Central memory CD4-positive, alpha-beta T cell (primary cell): ENCODE measurements around the gene CATSPER3.
"Not testable (repeated sequence)": the region's sequence is repeated elsewhere in the genome, so short reads cannot be mapped to it uniquely, and the experiment has no call there.

Experiments
- DNase-seq: peaks from one replicate; pipeline ENCODE4 v3.0.0; 2022

Gene CATSPER3

GRCh38 chr5:134975078-134975715 lies 7.5 kb downstream of the CATSPER3 start:
- DNase-seq = no peak

GRCh38 chr5:134975843-134976242 lies 8.1 kb downstream of the CATSPER3 start:
- DNase-seq = no peak

GRCh38 chr5:134976841-134977240 lies 9.1 kb downstream of the CATSPER3 start:
- no peak for DNase-seq

- no peak for DNase-seq
Measured at GRCh38 chr5:134979416-134979815, 11.7 kb downstream of the CATSPER3 start.

GRCh38 chr5:134982230-134982629 lies 14.5 kb downstream of the CATSPER3 start:
- DNase-seq = no peak

- no peak for DNase-seq
Measured at GRCh38 chr5:134989266-134989830, 21.6 kb downstream of the CATSPER3 start.

- DNase-seq = not testable (repeated sequence)
Measured at GRCh38 chr5:134990183-134990582, 22.5 kb downstream of the CATSPER3 start.

GRCh38 chr5:134992148-134992547 lies 24.4 kb downstream of the CATSPER3 start:
- no peak for DNase-seq

- no peak for DNase-seq
Measured at GRCh38 chr5:134993161-134993560, 25.5 kb downstream of the CATSPER3 start.

- no peak for DNase-seq
Measured at GRCh38 chr5:134994560-134995156, 27.0 kb downstream of the CATSPER3 start.

- DNase-seq = no peak
Measured at GRCh38 chr5:134995850-134996402, 28.2 kb downstream of the CATSPER3 start.

GRCh38 chr5:134997015-134997414 lies 29.3 kb downstream of the CATSPER3 start:
- no peak for DNase-seq

- not testable (repeated sequence) for DNase-seq
Measured at GRCh38 chr5:134998068-134998467, 30.4 kb downstream of the CATSPER3 start.

GRCh38 chr5:135004376-135004775 lies 36.7 kb downstream of the CATSPER3 start:
- DNase-seq = no peak

GRCh38 chr5:135005076-135005475 lies 37.4 kb downstream of the CATSPER3 start:
- no peak for DNase-seq

GRCh38 chr5:135007305-135007704 lies 39.6 kb downstream of the CATSPER3 start:
- no peak for DNase-seq

- DNase-seq = no peak
Measured at GRCh38 chr5:135007749-135008363, 40.1 kb downstream of the CATSPER3 start.

- no peak for DNase-seq
Measured at GRCh38 chr5:135008556-135008955, 40.8 kb downstream of the CATSPER3 start.

GRCh38 chr5:135008981-135009735 lies 41.5 kb downstream of the CATSPER3 start:
- no peak for DNase-seq

GRCh38 chr5:135009736-135010501 lies 42.2 kb downstream of the CATSPER3 start:
- DNase-seq = no peak

- DNase-seq = no peak
Measured at GRCh38 chr5:135010502-135011354, 43.0 kb downstream of the CATSPER3 start.
